HepG2 (cell line): ENCODE measurements around the gene LPIN3. TPM values are rescaled to one million over a fixed set of nuclear protein-coding genes. Genes with fewer than 3 reads are reported as not detected.

Source experiments
- ARID2 ChIP-seq: sonication (generic); formaldehyde crosslinking; IDR thresholded peaks from 2 replicates; pipeline ENCODE4 v1.8.1; 2022; ENCODE audit warnings: mild to moderate bottlenecking, missing genetic modification reagents, borderline replicate concordance
- CBX5 ChIP-seq: sonication (generic); formaldehyde crosslinking; IDR thresholded peaks from 2 replicates; pipeline ENCODE4 v1.4.0; 2020; ENCODE audit warnings: missing genetic modification reagents, borderline replicate concordance
- GATAD2A ChIP-seq: IDR thresholded peaks from 2 replicates; pipeline ENCODE4 v1.6.1; 2016
- HNF4A ChIP-seq: sonication (generic); formaldehyde crosslinking; IDR thresholded peaks from 2 replicates; pipeline ENCODE4 v1.4.0; 2020; ENCODE audit warnings: missing genetic modification reagents
- NFE2L2 ChIP-seq: fragments of 150-350 bp; IDR thresholded peaks from 2 replicates; pipeline ENCODE4 v1.6.1; 2014; ENCODE audit warnings: low read length
- PRMT3 ChIP-seq: sonication (generic); formaldehyde crosslinking; IDR thresholded peaks from 2 replicates; pipeline ENCODE4 v1.8.1; 2022; ENCODE audit warnings: low read depth, mild to moderate bottlenecking, moderate library complexity, missing genetic modification reagents, borderline replicate concordance
- SRSF4 ChIP-seq: fragments of 200-400 bp; formaldehyde crosslinking; IDR thresholded peaks from one replicate; pipeline ENCODE4 v1.6.1; 2018; ENCODE audit warnings: mild to moderate bottlenecking, low read depth, low read length, moderate library complexity; ENCODE audit not compliant: poor library complexity, severe bottlenecking
- TAF1 ChIP-seq: sonication (generic); formaldehyde crosslinking; IDR thresholded peaks from 2 replicates; pipeline ENCODE4 v1.4.0; 2020; ENCODE audit warnings: missing genetic modification reagents
- TAF15 ChIP-seq: fragments of 200-400 bp; formaldehyde crosslinking; IDR thresholded peaks from one replicate; pipeline ENCODE4 v1.6.1; 2018; ENCODE audit warnings: mild to moderate bottlenecking, low read depth, low read length; ENCODE audit not compliant: poor library complexity, severe bottlenecking
- TEAD3 ChIP-seq: optimal IDR thresholded peaks from 2 replicates; pipeline ENCODE3; 2016; ENCODE audit warnings: borderline replicate concordance
- ZMYM2 ChIP-seq: sonication (generic); formaldehyde crosslinking; IDR thresholded peaks from 2 replicates; pipeline ENCODE4 v1.8.0; 2022; ENCODE audit warnings: mild to moderate bottlenecking, missing genetic modification reagents
- ZMYM3 ChIP-seq: sonication (generic); formaldehyde crosslinking; IDR thresholded peaks from 2 replicates; pipeline ENCODE4 v1.5.1; 2020; ENCODE audit warnings: mild to moderate bottlenecking, missing genetic modification reagents
- ZNF564 ChIP-seq: sonication (generic); formaldehyde crosslinking; IDR thresholded peaks from 2 replicates; pipeline ENCODE4 v1.8.1; 2023; ENCODE audit warnings: mild to moderate bottlenecking, missing genetic modification reagents
- ZNF614 ChIP-seq: IDR thresholded peaks from 2 replicates; pipeline ENCODE4 v1.6.1; 2018; ENCODE audit warnings: missing biosample characterization, missing genetic modification reagents, inconsistent platforms, borderline replicate concordance
- ZNF747 ChIP-seq: sonication (generic); formaldehyde crosslinking; IDR thresholded peaks from 2 replicates; pipeline ENCODE4 v1.8.1; 2023; ENCODE audit warnings: missing genetic modification reagents, mild to moderate bottlenecking, borderline replicate concordance
- polyA plus RNA-seq, 8 experiments: library from polyadenylated mRNA; depleted of rRNA in 3 of 8; stranded (reverse) in 7 of 8; unstranded in 1 of 8; fragments of >200 nt; fragmentation: Illumina TruSeq in 4 of 8; extraction: Trizol in 4 of 8; gene quantifications; 2 replicates each; pipeline versions ENCODE4 v1.2.1 to v1.2.3, GENCODE V29; 2011 to 2016; ENCODE audit warnings: low read depth in 4 of 8, missing spikeins in 1 of 8, mixed read lengths in 1 of 8; ENCODE audit not compliant: insufficient read depth in 1 of 8
- total RNA-seq, 5 experiments: library from RNA; depleted of rRNA; stranded (reverse); fragments of >200 nt; fragmentation: Illumina TruSeq; extraction: Trizol; gene quantifications; 2 replicates each; pipeline ENCODE4 v1.2.3, GENCODE V29; 2016; ENCODE audit warnings: low read depth in 1 of 5
- TF ChIP-seq, protein P1 (sequence below): sonication (generic); formaldehyde crosslinking; IDR thresholded peaks from 2 replicates; pipeline ENCODE4 v1.8.0; 2022; ENCODE audit warnings: mild to moderate bottlenecking, missing genetic modification reagents, borderline replicate concordance
- TF ChIP-seq, protein P2 (sequence below): IDR thresholded peaks from 2 replicates; pipeline ENCODE4 v1.6.1; 2016; ENCODE audit warnings: missing genetic modification reagents, missing compliant biosample characterization
- TF ChIP-seq, protein P3 (sequence below): sonication (generic); formaldehyde crosslinking; conservative IDR thresholded peaks from 2 replicates; pipeline ENCODE4 v1.4.0; 2020; ENCODE audit warnings: mild to moderate bottlenecking, missing genetic modification reagents, moderate library complexity
- TF ChIP-seq, protein P4 (sequence below): sonication (generic); formaldehyde crosslinking; IDR thresholded peaks from 2 replicates; pipeline ENCODE4 v1.8.0; 2022; ENCODE audit warnings: mild to moderate bottlenecking, missing genetic modification reagents, moderate library complexity
- TF ChIP-seq, protein P5 (sequence below): sonication (generic); formaldehyde crosslinking; IDR thresholded peaks from 2 replicates; pipeline ENCODE4 v1.9.0; 2021; ENCODE audit warnings: missing genetic modification reagents, mild to moderate bottlenecking, borderline replicate concordance

The LPIN3 gene
- total and polyA plus RNA-seq, 2 of the 13 experiments (the other 11 are each of a cell fraction or from before 2014, with no cell fraction given) = 14.2 to 28.6 TPM

DNA sequence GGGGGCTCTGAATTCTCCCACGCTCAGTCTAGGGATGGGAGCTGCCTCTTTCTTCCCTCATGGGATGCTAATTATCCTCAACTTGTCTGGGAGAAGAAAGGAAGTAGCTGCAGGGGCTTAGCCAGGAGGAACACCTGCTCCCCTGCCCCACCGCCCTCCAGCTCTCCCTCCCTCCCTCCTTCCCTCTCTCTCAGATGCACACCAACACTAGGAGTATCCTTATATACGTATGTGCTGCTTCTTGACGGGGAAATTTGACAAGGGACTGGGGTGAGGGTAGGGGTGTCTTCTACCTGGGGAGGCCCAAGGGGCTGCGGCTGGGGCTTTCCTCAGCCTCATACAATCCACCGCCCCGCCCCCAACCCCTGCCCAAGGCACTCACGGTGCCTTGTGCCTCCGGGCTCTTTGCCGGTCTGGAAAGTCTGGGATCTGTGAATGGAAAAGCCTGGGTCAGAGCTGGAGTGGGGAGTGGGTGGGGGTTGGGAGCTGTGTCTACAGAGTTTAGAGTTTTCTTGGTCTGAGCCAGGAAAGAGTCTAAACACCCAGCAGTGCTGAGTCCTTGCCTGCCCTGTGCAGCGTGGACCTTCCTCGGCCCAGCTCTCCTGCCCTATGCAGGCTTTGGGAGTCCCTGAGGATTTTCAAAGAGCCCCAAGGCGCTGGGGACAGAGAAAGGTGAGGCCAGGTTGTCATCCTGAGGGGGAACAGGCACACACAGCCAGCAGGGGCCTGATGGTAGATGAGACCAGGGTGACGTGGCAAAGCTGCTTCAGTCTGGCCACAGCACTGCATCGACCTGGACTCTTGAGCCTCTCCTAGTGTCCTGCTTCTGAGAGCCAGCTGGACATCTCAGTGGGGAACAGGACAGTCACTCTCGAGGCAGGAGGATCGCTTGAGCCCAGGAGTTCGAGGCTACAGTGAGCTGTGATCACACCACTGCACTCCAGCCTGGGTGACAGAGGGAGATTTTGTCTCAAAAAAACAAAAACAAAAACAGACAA lies 55.3 kb downstream of the LPIN3 start (continued):
- TF ChIP-seq, protein P1, sequence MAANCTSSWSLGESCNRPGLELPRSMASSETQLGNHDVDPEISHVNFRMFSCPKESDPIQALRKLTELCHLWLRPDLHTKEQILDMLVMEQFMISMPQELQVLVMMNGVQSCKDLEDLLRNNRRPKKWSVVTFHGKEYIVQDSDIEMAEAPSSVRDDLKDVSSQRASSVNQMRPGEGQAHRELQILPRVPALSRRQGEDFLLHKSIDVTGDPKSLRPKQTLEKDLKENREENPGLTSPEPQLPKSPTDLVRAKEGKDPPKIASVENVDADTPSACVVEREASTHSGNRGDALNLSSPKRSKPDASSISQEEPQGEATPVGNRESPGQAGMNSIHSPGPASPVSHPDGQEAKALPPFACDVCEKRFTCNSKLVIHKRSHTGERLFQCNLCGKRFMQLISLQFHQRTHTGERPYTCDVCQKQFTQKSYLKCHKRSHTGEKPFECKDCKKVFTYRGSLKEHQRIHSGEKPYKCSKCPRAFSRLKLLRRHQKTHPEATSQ (CRISPR knock-in tag) = no peak
- TF ChIP-seq CBX5 (CRISPR knock-in tag) (0 out of 2 replicates have a peak, but pooled peaks have one; percentile 33), TAF1 (peak; percentile 59; the same call in 1 of the 2 replicates), GATAD2A (CRISPR knock-in tag) (no peak), ZMYM2 (no peak; the same call in 1 of the 2 replicates), PRMT3 (CRISPR knock-in tag) (no peak), ZNF614 (CRISPR knock-in tag) (peak; percentile 59; the same call in 1 of the 2 replicates), TEAD3 (CRISPR knock-in tag) (peak; percentile 75), ZNF564 (CRISPR knock-in tag) (no peak), ZNF747 (CRISPR knock-in tag) (no peak), ARID2 (CRISPR knock-in tag) (no peak), HNF4A (CRISPR knock-in tag) (peak; percentile 78), TAF15 (no peak), SRSF4 (no peak), NFE2L2 (peak; percentile 27; the same call in 1 of the 2 replicates), ZMYM3 (CRISPR knock-in tag) (peak; percentile 90)
- TF ChIP-seq, protein P2, sequence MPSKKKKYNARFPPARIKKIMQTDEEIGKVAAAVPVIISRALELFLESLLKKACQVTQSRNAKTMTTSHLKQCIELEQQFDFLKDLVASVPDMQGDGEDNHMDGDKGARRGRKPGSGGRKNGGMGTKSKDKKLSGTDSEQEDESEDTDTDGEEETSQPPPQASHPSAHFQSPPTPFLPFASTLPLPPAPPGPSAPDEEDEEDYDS (CRISPR knock-in tag) = 0 out of 2 replicates have a peak, but pooled peaks have one; percentile 31
- TF ChIP-seq, protein P3, sequence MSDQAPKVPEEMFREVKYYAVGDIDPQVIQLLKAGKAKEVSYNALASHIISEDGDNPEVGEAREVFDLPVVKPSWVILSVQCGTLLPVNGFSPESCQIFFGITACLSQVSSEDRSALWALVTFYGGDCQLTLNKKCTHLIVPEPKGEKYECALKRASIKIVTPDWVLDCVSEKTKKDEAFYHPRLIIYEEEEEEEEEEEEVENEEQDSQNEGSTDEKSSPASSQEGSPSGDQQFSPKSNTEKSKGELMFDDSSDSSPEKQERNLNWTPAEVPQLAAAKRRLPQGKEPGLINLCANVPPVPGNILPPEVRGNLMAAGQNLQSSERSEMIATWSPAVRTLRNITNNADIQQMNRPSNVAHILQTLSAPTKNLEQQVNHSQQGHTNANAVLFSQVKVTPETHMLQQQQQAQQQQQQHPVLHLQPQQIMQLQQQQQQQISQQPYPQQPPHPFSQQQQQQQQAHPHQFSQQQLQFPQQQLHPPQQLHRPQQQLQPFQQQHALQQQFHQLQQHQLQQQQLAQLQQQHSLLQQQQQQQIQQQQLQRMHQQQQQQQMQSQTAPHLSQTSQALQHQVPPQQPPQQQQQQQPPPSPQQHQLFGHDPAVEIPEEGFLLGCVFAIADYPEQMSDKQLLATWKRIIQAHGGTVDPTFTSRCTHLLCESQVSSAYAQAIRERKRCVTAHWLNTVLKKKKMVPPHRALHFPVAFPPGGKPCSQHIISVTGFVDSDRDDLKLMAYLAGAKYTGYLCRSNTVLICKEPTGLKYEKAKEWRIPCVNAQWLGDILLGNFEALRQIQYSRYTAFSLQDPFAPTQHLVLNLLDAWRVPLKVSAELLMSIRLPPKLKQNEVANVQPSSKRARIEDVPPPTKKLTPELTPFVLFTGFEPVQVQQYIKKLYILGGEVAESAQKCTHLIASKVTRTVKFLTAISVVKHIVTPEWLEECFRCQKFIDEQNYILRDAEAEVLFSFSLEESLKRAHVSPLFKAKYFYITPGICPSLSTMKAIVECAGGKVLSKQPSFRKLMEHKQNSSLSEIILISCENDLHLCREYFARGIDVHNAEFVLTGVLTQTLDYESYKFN (CRISPR knock-in tag) = 0 out of 2 replicates have a peak, but pooled peaks have one; percentile 31
- TF ChIP-seq, protein P4, sequence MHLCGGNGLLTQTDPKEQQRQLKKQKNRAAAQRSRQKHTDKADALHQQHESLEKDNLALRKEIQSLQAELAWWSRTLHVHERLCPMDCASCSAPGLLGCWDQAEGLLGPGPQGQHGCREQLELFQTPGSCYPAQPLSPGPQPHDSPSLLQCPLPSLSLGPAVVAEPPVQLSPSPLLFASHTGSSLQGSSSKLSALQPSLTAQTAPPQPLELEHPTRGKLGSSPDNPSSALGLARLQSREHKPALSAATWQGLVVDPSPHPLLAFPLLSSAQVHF (CRISPR knock-in tag) = no peak
- TF ChIP-seq, protein P5, sequence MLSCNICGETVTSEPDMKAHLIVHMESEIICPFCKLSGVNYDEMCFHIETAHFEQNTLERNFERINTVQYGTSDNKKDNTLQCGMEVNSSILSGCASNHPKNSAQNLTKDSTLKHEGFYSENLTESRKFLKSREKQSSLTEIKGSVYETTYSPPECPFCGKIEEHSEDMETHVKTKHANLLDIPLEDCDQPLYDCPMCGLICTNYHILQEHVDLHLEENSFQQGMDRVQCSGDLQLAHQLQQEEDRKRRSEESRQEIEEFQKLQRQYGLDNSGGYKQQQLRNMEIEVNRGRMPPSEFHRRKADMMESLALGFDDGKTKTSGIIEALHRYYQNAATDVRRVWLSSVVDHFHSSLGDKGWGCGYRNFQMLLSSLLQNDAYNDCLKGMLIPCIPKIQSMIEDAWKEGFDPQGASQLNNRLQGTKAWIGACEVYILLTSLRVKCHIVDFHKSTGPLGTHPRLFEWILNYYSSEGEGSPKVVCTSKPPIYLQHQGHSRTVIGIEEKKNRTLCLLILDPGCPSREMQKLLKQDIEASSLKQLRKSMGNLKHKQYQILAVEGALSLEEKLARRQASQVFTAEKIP = no peak
